ENCODE data around the gene ARHGAP42. TPM values are rescaled to one million over a fixed set of nuclear protein-coding genes. Genes with fewer than 3 reads are reported as not detected.

Gene ARHGAP42
- total RNA-seq, 1 experiment from 2014 or later = 39.1 TPM

GRCh38 chr11:100790073-100790472 lies 103.0 kb downstream of the ARHGAP42 start:
- no peak overlapping the region for H4K5ac ChIP-seq (ENCODE audit: insufficient read length, low read depth, low read length)
- H3K27ac ChIP-seq (ENCODE audit: insufficient read length, low read depth, low read length) = no peak overlapping the region
- H3K9me3 Mint-ChIP-seq = no peaks in the 10 kb centered on the region; a peak in 1 of 5 replicates
- H2BK15ac ChIP-seq (ENCODE audit: low read depth, low read length) = no peak overlapping the region
- no peak overlapping the region for H3K14ac ChIP-seq (ENCODE audit: insufficient read depth, low read length)
- H2AFZ ChIP-seq (ENCODE audit: low read length) = no peak overlapping the region
- no peak overlapping the region for H2BK12ac ChIP-seq (ENCODE audit: insufficient read length, low read depth, low read length)
- H4K20me1 ChIP-seq (ENCODE audit: control insufficient read depth, insufficient read depth, insufficient read length) = no peaks in the 10 kb centered on the region
- no peaks in the 10 kb centered on the region for H3K9me3 ChIP-seq (ENCODE audit: control insufficient read depth, low read depth, low read length)
- no peaks in the 10 kb centered on the region for H3K79me1 ChIP-seq (ENCODE audit: insufficient read depth, low read depth, low read length, poor library complexity, severe bottlenecking)
- H2AK5ac ChIP-seq (ENCODE audit: insufficient read length, low read length) = no peak overlapping the region
- H3K79me2 ChIP-seq (ENCODE audit: insufficient read depth, low read length) = peaks cover 1% of the 10 kb centered on the region; the same call in 1 of the 2 replicates
- TF ChIP-seq CTCF (conservative IDR thresholded peaks at IDR 0.05) = no peak
- no peaks in the 10 kb centered on the region for H3K23me2 ChIP-seq (ENCODE audit: insufficient read length, low read depth, low read length, poor library complexity, severe bottlenecking)
- no peak overlapping the region for H4K8ac ChIP-seq (replicated peaks; ENCODE audit: insufficient read length, low read depth, low read length)
- H3K9ac ChIP-seq (ENCODE audit: extremely low read depth, insufficient read length, low read length) = no peak overlapping the region
- H3K4me2 ChIP-seq (ENCODE audit: insufficient read depth, insufficient read length, low read length) = no peak overlapping the region
- H3K18ac ChIP-seq (ENCODE audit: insufficient read length, low read depth, low read length) = no peak overlapping the region
- H3K4me1 ChIP-seq (ENCODE audit: insufficient read depth, low read length) = peaks cover 4% of the 10 kb centered on the region; the same call in 1 of the 2 replicates
- no peak overlapping the region for H3K4ac ChIP-seq (ENCODE audit: low read depth, low read length)
- no peak overlapping the region for H3K4me3 Mint-ChIP-seq
- H3K27me3 ChIP-seq (ENCODE audit: insufficient read depth, low read length) = no peaks in the 10 kb centered on the region
- H3T11ph ChIP-seq (ENCODE audit: low read length) = no peak overlapping the region
- H2BK120ac ChIP-seq (ENCODE audit: low read depth, low read length, poor library complexity, severe bottlenecking) = no peak overlapping the region
- no peak overlapping the region for H3K23ac ChIP-seq (ENCODE audit: insufficient read length, low read depth, low read length)
- H3K27me3 Mint-ChIP-seq (ENCODE audit: low read depth) = no peaks in the 10 kb centered on the region
- peaks cover 47 to 53% of the 10 kb centered on the region in 2 experiments for H3K4me1 Mint-ChIP-seq
- H4K91ac ChIP-seq (ENCODE audit: insufficient read length, low read depth, low read length) = no peak overlapping the region
- H3K27ac Mint-ChIP-seq = peak overlapping the region; percentile 76 to 94 (median 88); a peak in 6 of 7 replicates
- peaks cover 2 to 23% (median 6%) of the 10 kb centered on the region in 3 experiments; a peak in 6 of 7 replicates for H3K36me3 Mint-ChIP-seq (ENCODE audit: insufficient read depth in 1 of 3, low read depth in 3 of 3)
- no peak overlapping the region for H2BK20ac ChIP-seq (ENCODE audit: low read depth, low read length, poor library complexity, severe bottlenecking)
- no peak overlapping the region for H2BK5ac ChIP-seq (ENCODE audit: insufficient read length, low read length)
- no peak overlapping the region for H3K56ac ChIP-seq (ENCODE audit: insufficient read length, low read depth, low read length)
- DNase-seq = no peak
- no CpG with 5 or more reads among the region's 2 CpGs for WGBS (ENCODE audit: extremely low coverage, insufficient read length, low lambda C conversion rate)

All from H9 (cell line).